Measurements from ENCODE around the gene RFX5.

DNA sequence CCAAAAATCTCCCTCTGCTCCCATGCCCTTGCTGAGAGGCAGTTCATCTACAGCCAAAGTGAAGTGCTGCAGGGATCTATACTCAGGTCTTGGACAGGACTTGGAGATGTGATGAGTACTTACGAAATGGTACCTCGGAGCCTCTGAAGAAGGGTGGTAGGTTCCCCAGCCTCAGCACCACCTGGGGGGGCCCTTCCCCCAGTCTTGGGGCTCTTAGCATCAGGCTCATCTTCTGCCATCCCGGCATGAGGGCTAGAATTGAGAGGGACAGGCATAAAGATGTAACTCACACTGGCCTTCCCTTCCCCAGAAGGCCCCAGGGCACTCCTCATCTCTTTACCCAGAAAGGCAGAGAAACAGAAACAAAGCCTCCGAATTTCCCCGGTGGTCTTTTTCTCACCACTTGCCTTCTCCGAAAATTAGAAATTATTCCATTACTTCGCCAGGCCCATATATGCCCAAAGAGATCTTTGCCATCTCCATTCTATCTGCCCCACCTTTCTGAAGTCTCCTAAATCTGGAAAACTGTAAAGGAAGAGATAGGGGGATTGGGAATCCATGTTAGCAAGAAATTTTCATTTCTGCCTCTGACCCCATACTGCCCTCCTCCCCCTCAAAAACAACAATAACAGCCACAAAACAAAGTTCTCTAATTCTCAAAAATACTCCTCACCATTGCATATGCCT, 827 bp downstream of the RFX5 start:
- TF ChIP-seq ZNF138 (tag by site-specific recombination; IDR thresholded peaks at IDR 0.05; ENCODE audit: borderline replicate concordance) = no peak
- TF ChIP-seq, protein P1, sequence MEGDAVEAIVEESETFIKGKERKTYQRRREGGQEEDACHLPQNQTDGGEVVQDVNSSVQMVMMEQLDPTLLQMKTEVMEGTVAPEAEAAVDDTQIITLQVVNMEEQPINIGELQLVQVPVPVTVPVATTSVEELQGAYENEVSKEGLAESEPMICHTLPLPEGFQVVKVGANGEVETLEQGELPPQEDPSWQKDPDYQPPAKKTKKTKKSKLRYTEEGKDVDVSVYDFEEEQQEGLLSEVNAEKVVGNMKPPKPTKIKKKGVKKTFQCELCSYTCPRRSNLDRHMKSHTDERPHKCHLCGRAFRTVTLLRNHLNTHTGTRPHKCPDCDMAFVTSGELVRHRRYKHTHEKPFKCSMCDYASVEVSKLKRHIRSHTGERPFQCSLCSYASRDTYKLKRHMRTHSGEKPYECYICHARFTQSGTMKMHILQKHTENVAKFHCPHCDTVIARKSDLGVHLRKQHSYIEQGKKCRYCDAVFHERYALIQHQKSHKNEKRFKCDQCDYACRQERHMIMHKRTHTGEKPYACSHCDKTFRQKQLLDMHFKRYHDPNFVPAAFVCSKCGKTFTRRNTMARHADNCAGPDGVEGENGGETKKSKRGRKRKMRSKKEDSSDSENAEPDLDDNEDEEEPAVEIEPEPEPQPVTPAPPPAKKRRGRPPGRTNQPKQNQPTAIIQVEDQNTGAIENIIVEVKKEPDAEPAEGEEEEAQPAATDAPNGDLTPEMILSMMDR (tag by site-specific recombination; IDR thresholded peaks at IDR 0.05) = no peak
